ENCODE data around the gene HIF1A.

- TF ChIP-seq CTCF (IDR thresholded peaks at IDR 0.05; ENCODE audit: control extremely low read depth in 1 of 3, insufficient read depth in 1 of 3, low read depth in 1 of 3, low read length in 3 of 3) (no peak), EP300 (IDR thresholded peaks at IDR 0.05; ENCODE audit: borderline replicate concordance in 1 of 2, low read depth in 2 of 2, low read length in 2 of 2) (no peak), RFX5 (IDR thresholded peaks at IDR 0.05; ENCODE audit: borderline replicate concordance, low read depth, low read length) (no peak), TCF12 (IDR thresholded peaks at IDR 0.05; ENCODE audit: low read depth, low read length) (no peak), EGR1 (IDR thresholded peaks at IDR 0.05; ENCODE audit: borderline replicate concordance, low read depth, low read length) (no peak), MAX (IDR thresholded peaks at IDR 0.05) (no peak), SIN3A (conservative IDR thresholded peaks at IDR 0.05 in 1 of 2, IDR thresholded peaks at IDR 0.05 in 1 of 2; ENCODE audit: low read depth in 1 of 2, low read length in 2 of 2) (no peak), CHD2 (IDR thresholded peaks at IDR 0.05; ENCODE audit: low read length) (no peak), RNF2 (IDR thresholded peaks at IDR 0.05; ENCODE audit: borderline replicate concordance, low read depth, low read length, missing control alignments, poor library complexity, severe bottlenecking) (no peak)
Observed at GRCh38 chr14:61780125-61780524, 84.8 kb downstream of the HIF1A start.
